Muscle of arm (tissue), 12 donors: ENCODE results near the gene MAP2K5. TPM values are rescaled to one million over a fixed set of nuclear protein-coding genes. Genes with fewer than 3 reads are reported as not detected.

Experiments
- DNase-seq: peaks from one replicate; pipeline ENCODE4 v3.0.0-alpha.2; 2013
- polyA plus RNA-seq, 12 donors: library from polyadenylated mRNA; unstranded; fragments of 120-200 nt; gene quantifications; one replicate each; pipeline ENCODE4 v1.2.1, GENCODE V29; 2013; ENCODE audit not compliant: insufficient read length in 12 of 12

The MAP2K5 gene
- polyA plus RNA-seq, 12 donors, result 4.5 to 26.2 (median 20.2) TPM; not detected in 1

GRCh38 chr15:67750371-67750770 is 207.9 kb downstream of the MAP2K5 start:
- no peak for DNase-seq

GRCh38 chr15:67753891-67754290 is 211.4 kb downstream of the MAP2K5 start:
- DNase-seq, result no peak

GRCh38 chr15:67755264-67755663 is 212.8 kb downstream of the MAP2K5 start:
- DNase-seq, result no peak

GRCh38 chr15:67755936-67756335 is 213.4 kb downstream of the MAP2K5 start:
- no peak for DNase-seq

GRCh38 chr15:67758619-67759300 is 216.3 kb downstream of the MAP2K5 start:
- DNase-seq, result no peak

GRCh38 chr15:67760901-67761300 is 218.4 kb downstream of the MAP2K5 start:
- DNase-seq, result no peak

GRCh38 chr15:67761343-67761742 is 218.8 kb downstream of the MAP2K5 start:
- DNase-seq, result no peak

- DNase-seq, result no peak
Observed at GRCh38 chr15:67762610-67763368, 220.3 kb downstream of the MAP2K5 start.

GRCh38 chr15:67765701-67766100 is 223.2 kb downstream of the MAP2K5 start:
- no peak for DNase-seq

GRCh38 chr15:67766968-67767367 is 224.5 kb downstream of the MAP2K5 start:
- DNase-seq, result no peak

- no peak for DNase-seq
Observed at GRCh38 chr15:67768313-67768977, 225.9 kb downstream of the MAP2K5 start.

GRCh38 chr15:67769497-67770357 is 227.2 kb downstream of the MAP2K5 start:
- no peak for DNase-seq

GRCh38 chr15:67770358-67770628 is 227.8 kb downstream of the MAP2K5 start:
- DNase-seq, result no peak

GRCh38 chr15:67771189-67771800 is 228.8 kb downstream of the MAP2K5 start:
- DNase-seq, result no peak

GRCh38 chr15:67774626-67775025 is 232.1 kb downstream of the MAP2K5 start:
- DNase-seq, result no peak

GRCh38 chr15:67775250-67775649 is 232.7 kb downstream of the MAP2K5 start:
- DNase-seq, result no peak

GRCh38 chr15:67775998-67776397 is 233.5 kb downstream of the MAP2K5 start:
- no peak for DNase-seq

GRCh38 chr15:67776600-67776999 is 234.1 kb downstream of the MAP2K5 start:
- no peak for DNase-seq

- DNase-seq, result no peak
Observed at GRCh38 chr15:67777071-67777470, 234.6 kb downstream of the MAP2K5 start.

- no peak for DNase-seq
Observed at GRCh38 chr15:67777773-67778172, 235.3 kb downstream of the MAP2K5 start.

- DNase-seq, result no peak
Observed at GRCh38 chr15:67778968-67779548, 236.6 kb downstream of the MAP2K5 start.
